Neuronal stem cell (in vitro differentiated cells): Measurements from ENCODE around the gene PRR16.

ENCODE experiments used
- DNase-seq: peaks from one replicate; pipeline ENCODE4 v3.0.0-alpha.2; 2013; ENCODE audit warnings: low spot score
- H2AFZ ChIP-seq: one replicate; pipeline ENCODE4 v1.6.1; 2013; ENCODE audit warnings: mild to moderate bottlenecking, low read length, inconsistent platforms
- H2AK5ac ChIP-seq: 2 replicates; pipeline ENCODE4 v1.6.1; 2013; ENCODE audit warnings: low read depth, mild to moderate bottlenecking, inconsistent platforms, low read length, moderate library complexity, mixed read lengths
- H2BK120ac ChIP-seq: 2 replicates; pipeline ENCODE4 v1.6.1; 2013; ENCODE audit warnings: low read depth, mild to moderate bottlenecking, inconsistent platforms, low read length, moderate library complexity, mixed read lengths
- H2BK12ac ChIP-seq: one replicate; pipeline ENCODE4 v1.6.1; 2013; ENCODE audit warnings: low read length, inconsistent platforms
- H2BK15ac ChIP-seq: 2 replicates; pipeline ENCODE4 v1.6.1; 2013; ENCODE audit warnings: mild to moderate bottlenecking, low read length, inconsistent platforms, mixed read lengths
- H2BK5ac ChIP-seq: one replicate; pipeline ENCODE4 v1.6.1; 2013; ENCODE audit warnings: inconsistent platforms, mild to moderate bottlenecking, low read length, moderate library complexity
- H3K14ac ChIP-seq: one replicate; pipeline ENCODE4 v1.6.1; 2013; ENCODE audit warnings: low read length, inconsistent platforms
- H3K18ac ChIP-seq: 2 replicates; pipeline ENCODE4 v1.6.1; 2013; ENCODE audit warnings: low read length, inconsistent platforms
- H3K23ac ChIP-seq: 2 replicates; pipeline ENCODE4 v1.6.1; 2013; ENCODE audit warnings: low read depth, mild to moderate bottlenecking, mixed read lengths, low read length, inconsistent platforms; ENCODE audit not compliant: poor library complexity
- H3K27ac ChIP-seq: replicated peaks from 3 replicates; pipeline ENCODE4 v1.5.1; 2013; ENCODE audit warnings: low read length, inconsistent platforms
- H3K27me3 ChIP-seq, 3 experiments: 2 replicates each; pipeline ENCODE4 v1.6.1; 2013; ENCODE audit warnings: low read length in 3 of 3, mild to moderate bottlenecking in 2 of 3, inconsistent platforms in 1 of 3, low read depth in 1 of 3, mixed read lengths in 1 of 3, moderate library complexity in 1 of 3; ENCODE audit not compliant: control insufficient read depth in 3 of 3, insufficient read depth in 3 of 3
- H3K36me3 ChIP-seq, 2 donors: replicated peaks in 1 of 2; 2 replicates each; pipeline ENCODE4 v1.6.1; 2013; ENCODE audit warnings: low read length in 2 of 2; ENCODE audit not compliant: control insufficient read depth in 2 of 2, insufficient read depth in 2 of 2
- H3K4ac ChIP-seq: 2 replicates; pipeline ENCODE4 v1.6.1; 2013; ENCODE audit warnings: inconsistent platforms, mild to moderate bottlenecking, low read length, moderate library complexity
- H3K4me1 ChIP-seq, 2 donors: 1 replicate in 1 of 2; 2 replicates in 1 of 2; pipeline ENCODE4 v1.6.1; 2013; ENCODE audit warnings: low read length in 2 of 2, low read depth in 1 of 2; ENCODE audit not compliant: control insufficient read depth in 2 of 2, insufficient read depth in 1 of 2
- H3K4me2 ChIP-seq: one replicate; pipeline ENCODE4 v1.6.1; 2013; ENCODE audit warnings: mild to moderate bottlenecking, low read length, inconsistent platforms; ENCODE audit not compliant: insufficient read depth, poor library complexity, severe bottlenecking
- H3K4me3 ChIP-seq, 2 donors: 2 replicates each; pipeline ENCODE4 v1.5.1; 2013; ENCODE audit warnings: low read length in 2 of 2, mild to moderate bottlenecking in 2 of 2, inconsistent platforms in 1 of 2, moderate library complexity in 1 of 2
- H3K79me1 ChIP-seq: one replicate; pipeline ENCODE4 v1.6.1; 2013; ENCODE audit warnings: low read depth, mild to moderate bottlenecking, inconsistent platforms, low read length, moderate library complexity
- H3K9ac ChIP-seq: one replicate; pipeline ENCODE4 v1.6.1; 2013; ENCODE audit warnings: mild to moderate bottlenecking, low read depth, low read length, inconsistent platforms; ENCODE audit not compliant: poor library complexity
- H3K9me3 ChIP-seq, 2 donors: replicated peaks in 1 of 2; 2 replicates each; pipeline versions ENCODE3 to v1.6.1; 2013; ENCODE audit warnings: low read length in 2 of 2, mild to moderate bottlenecking in 2 of 2, inconsistent platforms in 1 of 2, low read depth in 1 of 2, mixed read lengths in 1 of 2, moderate library complexity in 1 of 2; ENCODE audit not compliant: control insufficient read depth in 2 of 2, insufficient read depth in 1 of 2
- H4K8ac ChIP-seq: one replicate; pipeline ENCODE4 v1.6.1; 2013; ENCODE audit warnings: low read depth, mild to moderate bottlenecking, inconsistent platforms, low read length, moderate library complexity
- H4K91ac ChIP-seq: one replicate; pipeline ENCODE4 v1.6.1; 2013; ENCODE audit warnings: low read length, low read depth, mild to moderate bottlenecking, inconsistent platforms; ENCODE audit not compliant: poor library complexity
- WGBS, 2 donors: extraction: QIAGEN DNeasy Blood & Tissue Kit; methylation state at CpG; one replicate each; pipeline ENCODE4 v1.1.7; 2013; ENCODE audit warnings: missing lambda C conversion rate in 2 of 2, mixed read lengths in 1 of 2; ENCODE audit not compliant: insufficient read length in 2 of 2, insufficient replicate concordance in 1 of 2; ENCODE audit errors: extremely low coverage in 2 of 2; 5-methylcytosine and 5-hydroxymethylcytosine counted together

The PRR16 gene

DNA sequence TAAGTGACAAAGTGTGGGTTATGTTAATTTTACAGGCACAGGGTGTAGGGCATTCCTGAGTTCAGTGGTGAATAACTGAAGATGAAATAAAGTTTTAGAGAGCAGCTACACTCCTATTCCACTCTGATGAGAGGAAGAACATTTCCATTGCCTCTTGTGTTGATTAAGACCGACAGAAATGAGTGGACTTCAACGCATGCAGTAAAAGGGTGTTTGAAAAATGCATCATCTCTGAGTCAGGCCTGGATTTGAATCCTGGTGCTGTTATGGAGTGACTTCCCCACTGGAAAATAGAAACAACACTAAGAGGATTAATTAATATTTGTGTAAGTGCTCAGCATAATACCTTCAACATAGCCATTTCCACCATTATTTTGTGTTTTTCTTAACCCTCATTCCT is 86.3 kb downstream of the PRR16 start:
- DNase-seq: no peak
- H3K27me3 ChIP-seq: no peaks in the 10 kb centered on the region
- no peak overlapping the region for H3K27ac ChIP-seq
- no peaks in the 10 kb centered on the region for H3K4me1 ChIP-seq
- H4K8ac ChIP-seq: no peak overlapping the region
- no peak overlapping the region for H2AFZ ChIP-seq
- no peak overlapping the region for H2BK120ac ChIP-seq
- WGBS, 2 donors: no CpG with 5 or more reads among the region's 2 CpGs
- no peak overlapping the region for H2BK12ac ChIP-seq
- H3K9ac ChIP-seq: no peak overlapping the region
- H3K79me1 ChIP-seq: no peaks in the 10 kb centered on the region
- no peak overlapping the region for H2AK5ac ChIP-seq
- H3K4me2 ChIP-seq: no peak overlapping the region
- no peak overlapping the region for H3K18ac ChIP-seq
- H3K23ac ChIP-seq: no peak overlapping the region
- no peak overlapping the region for H3K4ac ChIP-seq
- no peak overlapping the region for H3K14ac ChIP-seq
- H2BK5ac ChIP-seq: no peak overlapping the region
- H3K36me3 ChIP-seq: no peaks in the 10 kb centered on the region
- H3K4me3 ChIP-seq: no peak overlapping the region
- H3K9me3 ChIP-seq: no peaks in the 10 kb centered on the region
- no peak overlapping the region for H4K91ac ChIP-seq
- no peak overlapping the region for H2BK15ac ChIP-seq

DNA sequence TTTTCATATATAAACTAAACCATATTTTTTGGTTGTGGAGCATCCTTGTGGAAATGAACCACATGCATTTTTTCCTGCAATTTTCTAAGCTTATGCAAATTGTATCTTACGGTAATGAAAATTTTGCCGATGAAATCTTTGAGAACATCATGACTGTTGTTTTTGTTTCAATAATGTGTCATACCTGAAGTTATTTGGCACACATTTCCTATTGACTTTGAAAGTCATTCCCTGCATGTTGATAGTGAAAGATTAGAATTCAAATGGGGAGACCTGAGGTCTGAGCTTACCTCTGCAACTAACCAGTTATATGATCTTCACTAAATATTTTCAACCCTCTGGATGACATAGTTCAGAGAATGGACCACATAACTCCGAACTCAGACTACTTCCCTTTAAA is 88.5 kb downstream of the PRR16 start:
- WGBS, 2 donors: no CpG with 5 or more reads among the region's 3 CpGs
- no peak overlapping the region for H4K8ac ChIP-seq
- H3K4me3 ChIP-seq: no peak overlapping the region
- no peak overlapping the region for H2BK120ac ChIP-seq
- no peak overlapping the region for H2AFZ ChIP-seq
- H3K14ac ChIP-seq: no peak overlapping the region
- H3K4ac ChIP-seq: no peak overlapping the region
- no peaks in the 10 kb centered on the region for H3K27me3 ChIP-seq
- DNase-seq: no peak
- H2AK5ac ChIP-seq: no peak overlapping the region
- H2BK5ac ChIP-seq: no peak overlapping the region
- H3K36me3 ChIP-seq: no peaks in the 10 kb centered on the region
- H3K18ac ChIP-seq: no peak overlapping the region
- H3K27ac ChIP-seq: no peak overlapping the region
- no peaks in the 10 kb centered on the region for H3K4me1 ChIP-seq
- no peaks in the 10 kb centered on the region for H3K79me1 ChIP-seq
- no peaks in the 10 kb centered on the region for H3K9me3 ChIP-seq
- no peak overlapping the region for H3K9ac ChIP-seq
- no peak overlapping the region for H4K91ac ChIP-seq
- no peak overlapping the region for H2BK12ac ChIP-seq
- H3K4me2 ChIP-seq: no peak overlapping the region
- no peak overlapping the region for H3K23ac ChIP-seq
- H2BK15ac ChIP-seq: no peak overlapping the region

DNA sequence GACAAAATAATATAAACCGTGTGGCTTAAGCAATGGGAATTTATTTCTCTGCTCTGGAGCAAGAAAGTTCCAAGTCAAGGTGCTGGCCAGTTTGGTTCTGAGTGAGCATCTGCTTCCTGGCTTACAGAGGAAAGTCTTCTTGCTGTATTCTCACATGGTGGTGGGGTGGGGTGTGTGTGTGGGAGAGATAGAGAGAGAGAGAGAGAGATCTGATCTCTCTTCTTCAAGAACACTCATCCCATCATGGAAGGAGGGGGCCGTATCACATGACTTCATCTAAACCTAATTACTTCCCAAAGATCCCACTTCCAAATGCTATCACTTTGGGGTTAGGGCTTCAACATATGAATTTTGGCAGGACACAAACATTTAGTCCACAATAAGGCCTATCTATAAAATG is 91.2 kb downstream of the PRR16 start:
- Histone ChIP-seq H2BK120ac (no peak overlapping the region), H3K27me3 (no peaks in the 10 kb centered on the region), H2AFZ (no peak overlapping the region), H3K4me3 (no peak overlapping the region), H2BK5ac (no peak overlapping the region), H3K79me1 (no peaks in the 10 kb centered on the region), H3K14ac (no peak overlapping the region), H2BK15ac (no peak overlapping the region), H4K91ac (no peak overlapping the region), H3K9me3 (no peaks in the 10 kb centered on the region), H3K4ac (no peak overlapping the region), H3K4me2 (no peak overlapping the region), H3K36me3 (no peaks in the 10 kb centered on the region), H2AK5ac (no peak overlapping the region), H3K18ac (no peak overlapping the region), H3K27ac (no peak overlapping the region), H3K23ac (no peak overlapping the region), H4K8ac (no peak overlapping the region), H2BK12ac (no peak overlapping the region), H3K4me1 (no peaks in the 10 kb centered on the region), H3K9ac (no peak overlapping the region)
- DNase-seq: no peak
- WGBS, 2 donors: no CpG with 5 or more reads among the region's 2 CpGs

DNA sequence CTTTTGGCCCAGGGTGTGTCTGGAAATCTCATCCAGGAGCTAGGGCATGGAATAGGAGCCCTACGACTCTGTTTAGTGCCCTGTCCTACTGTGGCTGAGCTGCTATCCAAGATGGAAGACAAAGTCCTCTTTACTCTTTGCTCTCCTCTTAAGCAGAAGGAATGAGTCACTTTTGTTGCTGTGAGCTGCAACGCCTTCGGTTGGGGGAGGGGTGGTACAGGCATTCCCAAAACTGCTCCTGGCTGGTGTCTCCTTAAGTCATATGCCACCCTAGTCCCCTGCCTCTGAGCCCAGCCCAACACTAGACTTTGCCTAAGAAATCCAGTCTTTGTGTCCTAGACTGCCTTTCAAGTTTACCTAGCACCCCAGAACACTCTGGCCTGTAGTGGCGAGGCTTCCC is 99.9 kb downstream of the PRR16 start:
- Histone ChIP-seq H2BK120ac (no peak overlapping the region), H3K4me1 (peaks cover 0 to 2% of the 10 kb centered on the region in 2 donors), H3K27me3 (no peaks in the 10 kb centered on the region), H3K23ac (peak overlapping the region; percentile 55), H3K27ac (no peak overlapping the region), H2BK12ac (no peak overlapping the region), H2AK5ac (no peak overlapping the region), H2BK5ac (no peak overlapping the region), H3K36me3 (no peaks in the 10 kb centered on the region), H3K4ac (no peak overlapping the region), H3K14ac (no peak overlapping the region), H3K4me3 (no peak overlapping the region), H3K79me1 (no peaks in the 10 kb centered on the region), H3K9me3 (peaks cover 0 to 2% of the 10 kb centered on the region in 2 donors), H2AFZ (peak overlapping the region; percentile 53), H2BK15ac (no peak overlapping the region), H4K8ac (no peak overlapping the region), H3K9ac (no peak overlapping the region), H3K4me2 (no peak overlapping the region), H4K91ac (no peak overlapping the region), H3K18ac (no peak overlapping the region)
- no peak for DNase-seq
- no CpG with 5 or more reads among the region's 4 CpGs for WGBS, 2 donors
